Activated naive CD8-positive, alpha-beta T cell treated with anti-CD3 and anti-CD28 coated beads, Interleukin-2, amount 50 U/mL, for 24 hours (primary cell): ENCODE measurements around the gene CNR2.
A peak's percentile ranks its signal among the peaks of the same experiment; 100 is the strongest.
"Not testable (repeated sequence)": the region's sequence is repeated elsewhere in the genome, so short reads cannot be mapped to it uniquely, and the experiment has no call there.

Experiments used
- ATAC-seq: fragments of 150-1000 bp; cut with Tn5 transposase; one replicate; pipeline ENCODE4 v1.10.0; 2021
- DNase-seq: peaks from one replicate; pipeline ENCODE4 v3.0.0; 2021
- H3K27ac Mint-ChIP-seq: one replicate; pipeline ENCODE4 v1.8.0; 2021; ENCODE audit warnings: mild to moderate bottlenecking, mixed read lengths
- H3K27me3 Mint-ChIP-seq: one replicate; pipeline ENCODE4 v1.8.0; 2021; ENCODE audit warnings: mixed read lengths
- H3K36me3 Mint-ChIP-seq: one replicate; pipeline ENCODE4 v1.8.0; 2021; ENCODE audit warnings: low read depth, mixed read lengths
- H3K4me1 Mint-ChIP-seq: one replicate; pipeline ENCODE4 v1.8.0; 2021; ENCODE audit warnings: mixed read lengths
- H3K4me3 Mint-ChIP-seq: one replicate; pipeline ENCODE4 v1.8.0; 2021; ENCODE audit warnings: mild to moderate bottlenecking, moderate library complexity, mixed read lengths
- H3K9me3 Mint-ChIP-seq: one replicate; pipeline ENCODE4 v1.8.0; 2021; ENCODE audit warnings: mixed read lengths

The CNR2 gene

DNA sequence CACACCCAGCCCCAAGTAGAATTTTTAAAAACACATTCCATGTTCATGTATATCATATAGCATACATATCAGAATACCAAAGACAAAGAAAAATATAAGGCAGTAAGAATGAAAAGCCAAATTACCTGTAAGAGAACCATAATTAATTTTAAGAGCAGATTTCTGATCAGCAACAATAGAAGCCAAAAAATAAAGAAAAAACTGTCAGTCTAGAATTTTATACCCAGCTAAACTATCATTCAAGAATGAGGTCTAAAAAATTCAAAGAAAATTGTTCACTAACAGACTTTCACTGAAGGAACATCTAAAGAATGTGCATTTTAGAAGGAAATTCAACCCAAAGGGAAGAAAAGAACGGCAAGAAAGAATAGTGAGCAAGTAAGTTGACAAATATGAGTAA lies 34.5 kb downstream of the CNR2 start:
- ATAC-seq (no peak), DNase-seq (no peak)
- H3K36me3 Mint-ChIP-seq, result peaks cover 16% of the 10 kb centered on the region
- no peaks in the 10 kb centered on the region for H3K4me1 Mint-ChIP-seq
- H3K4me3 Mint-ChIP-seq, result no peak overlapping the region
- no peak overlapping the region for H3K27ac Mint-ChIP-seq
- no peaks in the 10 kb centered on the region for H3K27me3 Mint-ChIP-seq
- H3K9me3 Mint-ChIP-seq, result peaks cover 22% of the 10 kb centered on the region

DNA sequence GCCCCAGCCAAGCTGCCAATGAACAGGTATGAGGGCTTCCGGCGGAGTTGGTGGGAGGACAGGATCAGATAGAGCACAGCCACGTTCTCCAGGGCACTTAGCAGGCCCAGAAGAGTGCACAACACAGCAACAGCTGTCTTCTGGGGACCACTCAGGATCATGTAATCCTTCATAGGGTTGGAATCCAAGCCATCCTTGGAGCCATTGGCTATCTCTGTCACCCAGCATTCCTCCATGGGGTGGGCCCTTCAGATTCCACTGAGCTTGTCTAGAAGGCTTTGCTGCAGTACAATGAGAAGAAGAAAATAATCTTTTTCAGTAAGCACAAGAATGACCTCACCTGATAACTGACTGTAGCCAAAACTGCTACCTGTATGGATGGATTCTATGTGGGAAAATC lies 37.8 kb downstream of the CNR2 start:
- H3K27me3 Mint-ChIP-seq, result no peaks in the 10 kb centered on the region
- no peak for DNase-seq
- H3K4me1 Mint-ChIP-seq, result no peaks in the 10 kb centered on the region
- H3K4me3 Mint-ChIP-seq, result no peak overlapping the region
- H3K9me3 Mint-ChIP-seq, result peaks cover 22% of the 10 kb centered on the region
- H3K27ac Mint-ChIP-seq, result no peak overlapping the region
- peaks cover 16% of the 10 kb centered on the region for H3K36me3 Mint-ChIP-seq
- no peak for ATAC-seq

DNA sequence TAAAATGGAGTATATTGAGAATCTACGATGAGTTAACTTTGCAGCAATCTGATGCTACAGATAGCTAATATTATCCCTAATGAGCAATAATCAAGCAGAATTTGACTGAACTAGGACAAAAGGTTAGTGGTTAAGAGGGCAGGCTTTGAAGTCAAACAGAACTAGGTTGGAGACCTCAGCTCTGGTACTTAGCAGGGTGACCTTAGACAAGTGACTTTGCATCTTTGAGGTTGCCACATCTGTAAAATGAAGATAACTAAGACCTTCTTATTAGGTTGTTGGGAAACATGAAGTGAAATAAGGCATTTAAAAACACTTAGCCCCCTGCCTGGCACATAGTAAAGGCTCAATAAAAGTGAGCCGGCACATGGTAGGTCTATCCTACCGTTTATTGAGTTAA lies 40.7 kb downstream of the CNR2 start:
- Mint-ChIP-seq H3K4me3 (no peak overlapping the region), H3K27ac (no peak overlapping the region), H3K9me3 (peaks cover 5% of the 10 kb centered on the region), H3K4me1 (peaks cover 10% of the 10 kb centered on the region), H3K27me3 (peaks cover 3% of the 10 kb centered on the region), H3K36me3 (peaks cover 7% of the 10 kb centered on the region)
- ATAC-seq (no peak), DNase-seq (no peak)

DNA sequence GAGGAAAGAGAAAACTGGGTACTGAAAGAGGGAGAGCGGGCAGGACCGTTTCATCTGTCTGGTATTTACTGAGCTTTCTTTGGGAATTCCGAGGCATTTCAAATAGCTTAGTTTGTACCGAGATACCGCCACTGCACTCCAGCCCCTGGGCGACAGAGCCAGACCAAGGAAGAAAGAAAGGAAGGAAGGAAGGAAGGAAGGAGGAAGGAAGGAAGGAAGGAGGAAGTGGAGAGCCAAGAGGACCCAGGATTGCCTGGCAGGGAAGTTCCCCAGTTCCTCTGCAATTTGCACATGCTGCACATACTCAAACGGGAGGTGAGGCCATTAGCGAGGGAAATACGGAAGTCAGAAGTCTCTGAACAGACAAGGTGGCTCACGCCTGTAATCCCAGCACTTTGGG lies 44.1 kb downstream of the CNR2 start:
- no peak for ATAC-seq
- DNase-seq, result no peak
- H3K9me3 Mint-ChIP-seq, result no peaks in the 10 kb centered on the region
- H3K4me1 Mint-ChIP-seq, result peaks cover 20% of the 10 kb centered on the region
- no peak overlapping the region for H3K27ac Mint-ChIP-seq
- peaks cover 3% of the 10 kb centered on the region for H3K27me3 Mint-ChIP-seq
- H3K36me3 Mint-ChIP-seq, result peaks cover 9% of the 10 kb centered on the region
- H3K4me3 Mint-ChIP-seq, result peak overlapping the region; percentile 76

DNA sequence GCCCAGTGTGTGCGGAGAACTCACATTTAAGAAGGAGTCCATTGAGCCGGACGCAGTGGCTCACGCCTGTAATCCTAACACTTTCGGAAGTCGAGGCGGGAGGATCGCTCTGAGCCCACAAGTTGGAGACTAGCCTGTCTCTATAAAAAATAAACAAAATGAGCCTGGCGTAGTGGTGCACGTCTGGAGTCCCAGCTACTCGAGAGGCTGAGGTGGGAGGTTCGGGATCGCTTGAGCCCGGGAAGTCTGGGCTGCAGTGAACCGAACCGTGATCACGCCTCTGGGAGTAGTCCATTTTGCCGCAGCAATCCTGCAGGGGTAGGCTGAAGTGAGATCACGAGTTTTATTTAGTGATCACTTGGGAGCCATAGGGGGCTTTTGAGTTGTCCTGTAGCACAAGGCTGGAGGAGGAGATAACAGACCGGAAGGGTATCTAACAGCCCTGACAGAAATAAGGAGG lies 44.6 kb downstream of the CNR2 start:
- no peak for ATAC-seq
- DNase-seq, result no peak
- Mint-ChIP-seq H3K4me3 (peak overlapping the region; percentile 76), H3K27ac (peak overlapping the region; percentile 65), H3K27me3 (peaks cover 3% of the 10 kb centered on the region), H3K9me3 (no peaks in the 10 kb centered on the region), H3K4me1 (peaks cover 20% of the 10 kb centered on the region), H3K36me3 (peaks cover 9% of the 10 kb centered on the region)

DNA sequence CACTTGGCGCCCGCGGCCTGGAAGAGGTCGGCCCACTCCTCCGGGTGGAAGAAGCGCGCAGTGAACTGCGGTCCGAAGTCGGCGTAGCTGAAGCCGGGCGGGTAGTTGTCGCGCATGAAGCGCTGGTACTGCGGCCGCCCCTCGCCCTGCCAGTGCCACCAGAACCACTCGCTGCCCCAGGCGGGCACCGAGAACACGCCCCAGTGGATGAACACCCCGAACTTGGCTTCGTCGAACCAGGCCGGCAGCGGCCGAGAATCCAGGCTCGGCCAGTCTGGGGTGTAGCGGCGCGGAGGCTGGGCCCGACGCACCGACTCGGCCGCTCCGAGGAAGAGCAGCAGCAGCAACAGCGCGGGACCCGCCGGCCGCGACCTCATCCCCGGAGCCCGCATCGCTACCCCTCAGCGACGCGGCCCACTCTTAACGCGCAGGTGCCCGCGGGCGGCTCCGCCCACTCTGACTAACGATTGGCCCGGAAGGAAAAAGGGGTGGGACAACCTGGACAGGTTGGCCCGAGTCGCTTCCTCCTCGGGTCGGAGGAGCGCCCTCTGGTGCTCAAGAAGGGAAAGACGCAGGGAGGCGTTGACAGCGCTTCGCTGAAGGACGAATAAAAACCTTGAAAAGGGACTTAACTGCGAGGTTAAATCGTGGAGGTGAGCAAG lies 45.1 kb downstream of the CNR2 start, which contains the start of gene FUCA1:
FUCA1 (minus strand) TSS at position 396 of the 662 bp plus-strand sequence; CDS start at position 392, 4 bp downstream.
- Mint-ChIP-seq H3K36me3 (peaks cover 9% of the 10 kb centered on the region), H3K27me3 (peaks cover 3% of the 10 kb centered on the region), H3K4me1 (peaks cover 20% of the 10 kb centered on the region), H3K4me3 (peak within 1 kb of the TSS; percentile 76), H3K27ac (peak within 1 kb of the TSS; percentile 65), H3K9me3 (no peaks in the 10 kb centered on the region)
- peak; percentile 96 for ATAC-seq
- peak; percentile 93 for DNase-seq

DNA sequence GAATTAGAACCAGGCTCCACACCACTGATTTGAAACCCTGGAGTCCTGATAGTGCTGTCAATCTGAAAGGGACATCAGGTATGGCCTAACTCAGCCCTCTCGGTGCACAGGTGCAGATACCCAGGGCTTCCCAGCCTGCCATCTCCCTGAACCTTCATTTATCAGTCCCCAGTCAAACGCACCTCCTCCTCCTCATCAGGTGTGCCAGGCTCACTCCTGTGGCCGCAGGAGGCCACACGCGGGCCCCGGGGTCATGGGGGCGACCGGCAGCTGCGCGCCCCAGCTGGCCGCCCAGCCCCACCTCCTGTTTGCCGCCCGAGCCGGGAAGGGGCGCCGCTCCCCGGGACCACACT lies 45.6 kb downstream of the CNR2 start:
- Mint-ChIP-seq H3K36me3 (peaks cover 9% of the 10 kb centered on the region), H3K27ac (no peak overlapping the region), H3K4me1 (peaks cover 20% of the 10 kb centered on the region), H3K9me3 (no peaks in the 10 kb centered on the region), H3K27me3 (peaks cover 3% of the 10 kb centered on the region), H3K4me3 (peak overlapping the region; percentile 76)
- ATAC-seq (no peak), DNase-seq (no peak)

DNA sequence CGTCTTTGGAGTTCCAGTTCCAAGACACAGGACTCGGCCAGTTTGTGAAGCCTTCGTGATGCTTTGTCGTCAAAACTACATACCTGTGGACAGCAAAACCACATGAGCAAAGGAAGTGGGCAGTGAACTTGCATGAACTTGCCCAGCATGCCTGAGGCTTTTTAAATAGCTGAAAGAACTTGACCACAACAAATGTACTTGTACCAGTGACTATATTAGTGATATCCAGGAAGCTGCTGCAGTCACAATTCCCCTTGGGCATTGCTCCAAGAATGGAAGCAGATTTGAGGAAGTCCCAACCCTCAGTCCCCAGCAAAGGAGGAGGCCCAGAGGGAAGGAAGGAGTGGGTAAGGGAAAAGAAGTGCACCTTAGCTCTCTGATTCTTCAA lies 47.6 kb downstream of the CNR2 start:
- Mint-ChIP-seq H3K4me1 (peaks cover 20% of the 10 kb centered on the region), H3K4me3 (no peak overlapping the region), H3K9me3 (no peaks in the 10 kb centered on the region), H3K27ac (no peak overlapping the region), H3K36me3 (peaks cover 12% of the 10 kb centered on the region), H3K27me3 (peaks cover 3% of the 10 kb centered on the region)
- ATAC-seq (no peak), DNase-seq (no peak)

DNA sequence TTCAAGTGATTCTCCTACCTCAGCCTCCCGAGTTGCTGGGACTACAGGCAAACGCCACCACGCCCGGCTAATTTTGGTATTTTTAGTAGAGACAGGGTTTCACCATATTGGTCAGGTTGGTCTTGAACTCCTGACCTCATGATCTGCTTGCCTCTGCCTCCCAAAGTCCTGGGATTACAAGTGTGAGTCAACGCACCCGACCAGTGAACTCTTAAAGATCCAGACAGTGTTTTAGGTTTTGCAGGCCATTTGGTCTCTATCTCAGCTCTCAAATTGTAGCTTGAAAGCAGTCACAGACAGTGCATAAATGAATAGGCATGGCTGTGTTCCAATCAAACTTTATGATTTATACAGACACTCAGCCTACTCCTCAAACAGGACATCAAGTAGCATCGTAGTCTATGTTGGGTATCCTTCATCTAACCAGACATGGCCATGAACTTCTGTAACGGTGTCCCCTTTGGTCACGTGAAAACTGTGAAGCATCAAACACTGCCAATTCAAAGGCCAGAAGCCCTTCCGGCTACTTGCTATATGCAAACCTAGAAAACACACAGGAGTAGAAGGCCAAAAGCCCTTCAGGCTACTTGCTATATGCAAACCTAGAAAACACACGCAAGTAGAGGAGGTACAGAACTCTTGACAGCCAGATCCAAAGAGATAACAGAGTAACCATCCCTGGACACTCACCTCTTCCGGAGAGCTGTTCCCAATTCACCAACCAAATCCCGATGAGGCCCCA lies 48.2 kb downstream of the CNR2 start:
- ATAC-seq (no peak), DNase-seq (no peak)
- Mint-ChIP-seq H3K9me3 (no peaks in the 10 kb centered on the region), H3K27ac (no peak overlapping the region), H3K36me3 (peaks cover 12% of the 10 kb centered on the region), H3K27me3 (peaks cover 3% of the 10 kb centered on the region), H3K4me1 (peaks cover 20% of the 10 kb centered on the region), H3K4me3 (no peak overlapping the region)

DNA sequence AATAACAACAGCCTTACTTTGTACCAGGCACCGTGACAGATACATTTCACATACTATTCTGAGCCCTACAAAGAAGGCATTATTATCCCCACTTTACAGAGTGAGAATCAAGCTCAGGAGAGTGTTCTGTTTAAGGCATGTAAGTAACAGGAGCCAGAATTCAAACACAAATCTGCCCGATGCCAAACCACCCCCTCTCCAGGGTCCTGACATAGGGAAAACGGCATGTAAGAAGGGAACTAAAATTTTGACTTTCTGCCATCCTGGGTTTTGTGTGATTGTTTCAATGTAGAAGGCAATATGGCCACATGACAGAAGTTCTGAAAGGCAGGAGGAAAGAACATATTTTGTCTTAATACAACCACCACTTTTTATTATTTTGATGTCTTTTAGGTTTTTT lies 50.5 kb downstream of the CNR2 start:
- H3K9me3 Mint-ChIP-seq, result no peaks in the 10 kb centered on the region
- peaks cover 9% of the 10 kb centered on the region for H3K36me3 Mint-ChIP-seq
- ATAC-seq, result no peak
- peaks cover 11% of the 10 kb centered on the region for H3K4me1 Mint-ChIP-seq
- no peak overlapping the region for H3K4me3 Mint-ChIP-seq
- no peak for DNase-seq
- H3K27ac Mint-ChIP-seq, result no peak overlapping the region
- H3K27me3 Mint-ChIP-seq, result no peaks in the 10 kb centered on the region

DNA sequence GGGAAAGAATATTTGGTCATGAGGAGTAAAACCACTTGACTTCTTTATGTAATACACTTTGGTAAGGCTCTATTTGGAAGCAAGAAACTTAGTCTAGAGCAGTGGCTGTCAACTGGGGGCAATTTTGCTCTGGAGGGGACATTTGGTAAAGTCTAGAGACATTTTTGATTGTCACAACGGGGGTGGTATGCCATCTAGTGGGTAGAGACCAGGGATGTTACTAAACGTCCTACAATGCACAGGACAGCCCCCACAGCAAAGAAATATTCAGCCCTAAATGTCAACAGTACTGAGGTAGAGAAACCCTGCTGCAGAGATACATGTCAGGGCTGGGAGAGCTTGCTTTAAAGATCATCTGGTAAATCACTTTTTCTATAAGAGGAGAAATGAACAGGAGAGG lies 58.6 kb downstream of the CNR2 start:
- H3K4me3 Mint-ChIP-seq, result no peak overlapping the region
- peaks cover 6% of the 10 kb centered on the region for H3K36me3 Mint-ChIP-seq
- H3K27ac Mint-ChIP-seq, result no peak overlapping the region
- DNase-seq (no peak), ATAC-seq (no peak)
- H3K9me3 Mint-ChIP-seq, result no peaks in the 10 kb centered on the region
- no peaks in the 10 kb centered on the region for H3K4me1 Mint-ChIP-seq
- no peaks in the 10 kb centered on the region for H3K27me3 Mint-ChIP-seq

DNA sequence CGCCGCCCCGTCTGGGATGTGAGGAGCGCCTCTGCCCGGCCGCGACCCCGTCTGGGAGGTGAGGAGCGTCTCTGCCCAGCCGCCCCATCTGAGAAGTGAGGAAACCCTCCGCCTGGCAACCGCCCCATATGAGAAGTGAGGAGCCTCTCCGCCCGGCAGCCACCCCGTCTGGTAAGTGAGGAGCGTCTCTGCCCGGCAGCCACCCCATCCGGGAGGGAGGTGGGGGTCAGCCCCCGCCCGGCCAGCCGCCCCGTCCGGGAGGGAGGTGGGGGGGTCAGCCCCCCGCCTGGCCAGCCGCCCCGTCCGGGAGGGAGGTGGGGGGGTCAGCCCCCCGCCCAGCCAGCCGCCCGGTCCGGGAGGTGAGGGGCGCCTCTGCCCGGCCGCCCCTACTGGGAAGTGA lies 60.0 kb downstream of the CNR2 start:
- peaks cover 13% of the 10 kb centered on the region for H3K36me3 Mint-ChIP-seq
- not testable (repeated sequence) for H3K27ac Mint-ChIP-seq, DNase-seq, H3K9me3 Mint-ChIP-seq, ATAC-seq, H3K4me1 Mint-ChIP-seq, H3K27me3 Mint-ChIP-seq, H3K4me3 Mint-ChIP-seq

DNA sequence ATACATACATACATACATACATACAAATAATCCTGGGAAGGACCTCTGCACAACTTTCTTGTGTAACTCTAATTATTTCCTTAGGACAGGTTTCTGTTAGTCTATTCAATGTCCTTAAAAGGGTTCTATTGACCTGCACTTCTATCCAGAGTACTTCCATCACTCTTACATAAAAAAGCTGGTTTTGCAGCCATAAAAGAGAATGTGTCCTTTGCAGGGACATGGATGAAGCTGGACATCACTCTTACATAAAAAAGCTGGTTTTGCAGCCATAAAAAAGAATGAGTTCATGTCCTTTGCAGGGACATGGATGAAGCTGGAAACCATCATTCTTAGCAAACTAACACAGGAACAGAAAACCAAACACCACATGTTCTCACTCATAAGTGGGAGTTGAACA lies 61.8 kb downstream of the CNR2 start:
- not testable (repeated sequence) for H3K27me3 Mint-ChIP-seq, H3K27ac Mint-ChIP-seq, DNase-seq, ATAC-seq, H3K9me3 Mint-ChIP-seq, H3K4me3 Mint-ChIP-seq, H3K4me1 Mint-ChIP-seq
- H3K36me3 Mint-ChIP-seq, result peaks cover 26% of the 10 kb centered on the region

DNA sequence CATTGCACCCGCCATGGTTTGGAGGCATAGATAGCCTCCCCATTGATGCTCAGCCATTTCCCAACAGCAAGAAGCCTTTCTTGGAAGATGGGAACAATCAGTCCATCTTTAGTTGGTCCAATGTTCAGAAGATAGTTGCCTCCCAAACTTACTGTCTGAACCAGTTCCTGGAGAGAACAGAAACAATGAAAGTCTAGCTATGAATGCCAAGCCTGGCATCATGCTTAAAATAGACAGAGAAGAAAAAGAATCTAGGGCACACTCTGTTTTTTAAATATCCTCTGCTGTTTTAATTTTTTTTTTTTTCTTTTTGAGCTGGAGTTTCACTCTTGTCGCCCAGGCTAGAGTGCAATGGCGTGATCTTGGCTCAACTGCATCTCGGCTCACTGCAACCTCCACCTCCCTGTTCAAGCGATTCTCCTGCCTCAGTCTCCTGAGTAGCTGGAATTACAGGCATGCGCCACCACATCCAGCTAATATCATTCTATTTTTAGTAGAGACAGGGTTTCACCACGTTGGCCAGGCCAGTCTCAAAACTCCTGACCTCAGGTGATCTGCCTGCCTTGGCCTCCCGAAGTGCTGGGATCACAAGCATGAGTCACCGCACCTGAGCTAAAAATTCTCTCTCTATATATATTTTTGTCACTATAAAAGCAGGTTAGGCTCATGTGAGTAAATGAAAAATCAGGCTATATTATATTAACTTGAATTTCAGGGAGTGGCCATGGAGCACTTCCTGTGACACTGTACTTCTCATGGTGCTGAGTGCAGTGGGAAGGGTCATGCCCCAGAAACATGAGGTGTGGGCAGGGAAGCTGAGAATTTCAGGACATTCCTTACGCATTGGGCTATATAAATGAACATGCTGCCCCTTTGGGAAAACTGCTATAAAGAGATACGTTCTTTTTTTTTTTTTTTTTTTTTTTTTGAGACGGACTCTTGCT lies 64.2 kb downstream of the CNR2 start:
- H3K27me3 Mint-ChIP-seq, result no peaks in the 10 kb centered on the region
- peaks cover 28% of the 10 kb centered on the region for H3K36me3 Mint-ChIP-seq
- ATAC-seq, result no peak

More for the DNA sequence above, 64.2 kb downstream of the CNR2 start:
- H3K9me3 Mint-ChIP-seq, result no peaks in the 10 kb centered on the region
- no peak overlapping the region for H3K4me3 Mint-ChIP-seq
- DNase-seq, result no peak
- H3K4me1 Mint-ChIP-seq, result no peaks in the 10 kb centered on the region
- no peak overlapping the region for H3K27ac Mint-ChIP-seq
